HG03342 (cell line): Measurements from ENCODE around the gene ADK.
"Not testable (repeated sequence)": the region's sequence is repeated elsewhere in the genome, so short reads cannot be mapped to it uniquely, and the experiment has no call there.

ENCODE experiments used
- ATAC-seq: cut with Tn5 transposase; IDR thresholded peaks from one replicate; pipeline ENCODE4 v1.9.1; 2021; ENCODE audit warnings: mild to moderate bottlenecking, moderate library complexity; ENCODE audit not compliant: unreplicated experiment

The ADK gene

GRCh38 chr10:74460812-74461211 lies 309.8 kb downstream of the ADK start:
- ATAC-seq: no peak

GRCh38 chr10:74474022-74474713 lies 323.1 kb downstream of the ADK start:
- no peak for ATAC-seq

GRCh38 chr10:74476162-74476706 lies 325.2 kb downstream of the ADK start:
- ATAC-seq: not testable (repeated sequence)

- no peak for ATAC-seq
These were observed 329.8 kb downstream of the ADK start for GRCh38 chr10:74480778-74481177.

GRCh38 chr10:74483356-74483755 lies 332.3 kb downstream of the ADK start:
- no peak for ATAC-seq

GRCh38 chr10:74485283-74485682 lies 334.3 kb downstream of the ADK start:
- no peak for ATAC-seq

- ATAC-seq: no peak
These were observed 335.6 kb downstream of the ADK start for GRCh38 chr10:74486659-74487058.

GRCh38 chr10:74488907-74489306 lies 337.9 kb downstream of the ADK start:
- ATAC-seq: no peak

GRCh38 chr10:74490551-74490950 lies 339.5 kb downstream of the ADK start:
- no peak for ATAC-seq

GRCh38 chr10:74491014-74491413 lies 340.0 kb downstream of the ADK start:
- ATAC-seq: no peak

- ATAC-seq: not testable (repeated sequence)
These were observed 345.3 kb downstream of the ADK start for GRCh38 chr10:74496276-74496675.

- not testable (repeated sequence) for ATAC-seq
These were observed 347.6 kb downstream of the ADK start for GRCh38 chr10:74498664-74499063.

GRCh38 chr10:74500026-74500704 lies 349.1 kb downstream of the ADK start:
- ATAC-seq: no peak

- ATAC-seq: no peak
These were observed 349.8 kb downstream of the ADK start for GRCh38 chr10:74500816-74501215.

- no peak for ATAC-seq
These were observed 352.1 kb downstream of the ADK start for GRCh38 chr10:74502963-74503608.

GRCh38 chr10:74507951-74508350 lies 356.9 kb downstream of the ADK start:
- ATAC-seq: no peak

- no peak for ATAC-seq
These were observed 359.6 kb downstream of the ADK start for GRCh38 chr10:74510594-74510993.

GRCh38 chr10:74511051-74511450 lies 360.0 kb downstream of the ADK start:
- no peak for ATAC-seq

- no peak for ATAC-seq
These were observed 363.3 kb downstream of the ADK start for GRCh38 chr10:74514322-74514721.

- ATAC-seq: no peak
These were observed 367.0 kb downstream of the ADK start for GRCh38 chr10:74518061-74518460.

- ATAC-seq: no peak
These were observed 370.5 kb downstream of the ADK start for GRCh38 chr10:74521526-74521925.

GRCh38 chr10:74523199-74523598 lies 372.2 kb downstream of the ADK start:
- ATAC-seq: no peak
